PFSK-1 (cell line): ENCODE results near the gene TNS3.

Experiments used
- POLR2AphosphoS5 ChIP-seq: IDR thresholded peaks from 2 replicates; pipeline ENCODE4 v1.6.1; 2012; ENCODE audit warnings: low read depth, mild to moderate bottlenecking, control low read depth, low read length, moderate library complexity
- TF ChIP-seq, protein P1 (sequence below), 2 experiments: IDR thresholded peaks; 2 replicates each; pipeline versions ENCODE4 v1.6.1 to v1.8.0; 2011 to 2012; ENCODE audit warnings: low read depth in 2 of 2, low read length in 2 of 2, control low read depth in 1 of 2, inconsistent platforms in 1 of 2, mild to moderate bottlenecking in 1 of 2, moderate library complexity in 1 of 2; ENCODE audit not compliant: insufficient read depth in 1 of 2

DNA sequence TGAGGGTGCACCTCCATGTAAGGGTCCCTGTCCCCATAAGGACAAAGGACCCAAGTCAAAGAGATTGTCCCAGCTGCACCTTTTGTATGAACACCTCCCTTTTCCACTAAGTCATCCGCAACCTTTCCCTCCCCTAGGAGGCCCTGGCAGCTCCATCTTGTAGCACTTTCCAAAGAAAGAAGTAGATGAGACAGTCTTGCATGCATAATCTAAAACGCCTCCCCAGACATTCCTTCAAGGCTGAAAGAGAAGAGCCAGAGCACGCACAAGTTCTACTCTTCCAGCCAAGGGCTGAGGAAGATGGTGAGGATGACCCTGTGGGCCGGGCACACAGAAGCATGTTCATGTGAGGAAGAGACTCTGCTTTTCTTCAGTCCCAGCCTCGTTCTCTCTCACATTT, 194.4 kb downstream of the TNS3 start:
- no peak for TF ChIP-seq POLR2AphosphoS5
- TF ChIP-seq, protein P1, sequence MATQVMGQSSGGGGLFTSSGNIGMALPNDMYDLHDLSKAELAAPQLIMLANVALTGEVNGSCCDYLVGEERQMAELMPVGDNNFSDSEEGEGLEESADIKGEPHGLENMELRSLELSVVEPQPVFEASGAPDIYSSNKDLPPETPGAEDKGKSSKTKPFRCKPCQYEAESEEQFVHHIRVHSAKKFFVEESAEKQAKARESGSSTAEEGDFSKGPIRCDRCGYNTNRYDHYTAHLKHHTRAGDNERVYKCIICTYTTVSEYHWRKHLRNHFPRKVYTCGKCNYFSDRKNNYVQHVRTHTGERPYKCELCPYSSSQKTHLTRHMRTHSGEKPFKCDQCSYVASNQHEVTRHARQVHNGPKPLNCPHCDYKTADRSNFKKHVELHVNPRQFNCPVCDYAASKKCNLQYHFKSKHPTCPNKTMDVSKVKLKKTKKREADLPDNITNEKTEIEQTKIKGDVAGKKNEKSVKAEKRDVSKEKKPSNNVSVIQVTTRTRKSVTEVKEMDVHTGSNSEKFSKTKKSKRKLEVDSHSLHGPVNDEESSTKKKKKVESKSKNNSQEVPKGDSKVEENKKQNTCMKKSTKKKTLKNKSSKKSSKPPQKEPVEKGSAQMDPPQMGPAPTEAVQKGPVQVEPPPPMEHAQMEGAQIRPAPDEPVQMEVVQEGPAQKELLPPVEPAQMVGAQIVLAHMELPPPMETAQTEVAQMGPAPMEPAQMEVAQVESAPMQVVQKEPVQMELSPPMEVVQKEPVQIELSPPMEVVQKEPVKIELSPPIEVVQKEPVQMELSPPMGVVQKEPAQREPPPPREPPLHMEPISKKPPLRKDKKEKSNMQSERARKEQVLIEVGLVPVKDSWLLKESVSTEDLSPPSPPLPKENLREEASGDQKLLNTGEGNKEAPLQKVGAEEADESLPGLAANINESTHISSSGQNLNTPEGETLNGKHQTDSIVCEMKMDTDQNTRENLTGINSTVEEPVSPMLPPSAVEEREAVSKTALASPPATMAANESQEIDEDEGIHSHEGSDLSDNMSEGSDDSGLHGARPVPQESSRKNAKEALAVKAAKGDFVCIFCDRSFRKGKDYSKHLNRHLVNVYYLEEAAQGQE (IDR thresholded peaks at IDR 0.05; ENCODE audit: insufficient read depth in 1 of 2, low read depth in 2 of 2, low read length in 2 of 2), result no peak
